DOHH2 (cell line): ENCODE data around the gene SLC10A3.

Source experiments
- H3F3A ChIP-seq: fragments of 200-600 bp; sonication (generic), shearing (Covaris generic); 2 replicates; pipeline ENCODE4 v1.6.0; 2016; ENCODE audit warnings: antibody characterized with exemption, mild to moderate bottlenecking; ENCODE audit not compliant: control insufficient read depth, insufficient read depth
- H3K27ac ChIP-seq: fragments of 200-600 bp; sonication (generic); 2 replicates; pipeline ENCODE4 v1.5.1; 2014; ENCODE audit warnings: low read depth, mild to moderate bottlenecking, low read length, moderate library complexity
- H3K27me3 ChIP-seq: fragments of 200-600 bp; sonication (generic); 2 replicates; pipeline ENCODE4 v1.6.1; 2014; ENCODE audit warnings: mild to moderate bottlenecking, low read length, mixed read lengths; ENCODE audit not compliant: control insufficient read depth
- H3K36me3 ChIP-seq: fragments of 200-600 bp; sonication (generic); 2 replicates; pipeline ENCODE4 v1.6.1; 2014; ENCODE audit warnings: mild to moderate bottlenecking, low read length, moderate library complexity, mixed read lengths; ENCODE audit not compliant: control insufficient read depth
- H3K4me1 ChIP-seq: fragments of 200-600 bp; sonication (generic); 2 replicates; pipeline ENCODE4 v1.6.1; 2014; ENCODE audit warnings: mild to moderate bottlenecking, low read length, mixed read lengths; ENCODE audit not compliant: control insufficient read depth
- H3K4me2 ChIP-seq: fragments of 200-600 bp; sonication (generic); 2 replicates; pipeline ENCODE4 v1.6.0; 2014; ENCODE audit warnings: mild to moderate bottlenecking, low read length, moderate library complexity
- H3K4me3 ChIP-seq: fragments of 200-600 bp; sonication (generic); 2 replicates; pipeline ENCODE4 v1.5.1; 2014; ENCODE audit warnings: mild to moderate bottlenecking, low read length, mixed read lengths
- H3K79me2 ChIP-seq: fragments of 200-600 bp; sonication (generic); 2 replicates; pipeline ENCODE4 v1.6.1; 2014; ENCODE audit warnings: mild to moderate bottlenecking, low read length, mixed read lengths; ENCODE audit not compliant: control insufficient read depth
- H3K9me2 ChIP-seq: fragments of 200-600 bp; sonication (generic); replicated peaks from 2 replicates; pipeline ENCODE4 v1.6.1; 2014; ENCODE audit warnings: mild to moderate bottlenecking, low read length, mixed read lengths; ENCODE audit not compliant: control insufficient read depth
- H3K9me3 ChIP-seq: fragments of 200-600 bp; sonication (generic); 2 replicates; pipeline ENCODE4 v1.6.1; 2014; ENCODE audit warnings: antibody characterized with exemption, low read length, mixed read lengths; ENCODE audit not compliant: control insufficient read depth, insufficient read depth
- H4K20me1 ChIP-seq: fragments of 200-600 bp; sonication (generic); 2 replicates; pipeline ENCODE4 v1.6.0; 2014; ENCODE audit warnings: low read depth, mild to moderate bottlenecking, antibody characterized with exemption, low read length, moderate library complexity; ENCODE audit not compliant: control insufficient read depth, insufficient read depth
- EZH2phosphoT487 ChIP-seq: fragments of 200-600 bp; sonication (generic); IDR thresholded peaks from 2 replicates; pipeline ENCODE4 v1.6.1; 2017; ENCODE audit warnings: borderline replicate concordance, mild to moderate bottlenecking, antibody characterized with exemption, low read length, moderate library complexity, mixed read lengths
- TF ChIP-seq, protein P1 (sequence below): fragments of 200-600 bp; sonication (generic); IDR thresholded peaks from one replicate; pipeline ENCODE4 v1.5.1; 2014; ENCODE audit warnings: antibody characterized with exemption, mild to moderate bottlenecking, low read depth, low read length; ENCODE audit not compliant: poor library complexity, severe bottlenecking

SLC10A3 gene

DNA sequence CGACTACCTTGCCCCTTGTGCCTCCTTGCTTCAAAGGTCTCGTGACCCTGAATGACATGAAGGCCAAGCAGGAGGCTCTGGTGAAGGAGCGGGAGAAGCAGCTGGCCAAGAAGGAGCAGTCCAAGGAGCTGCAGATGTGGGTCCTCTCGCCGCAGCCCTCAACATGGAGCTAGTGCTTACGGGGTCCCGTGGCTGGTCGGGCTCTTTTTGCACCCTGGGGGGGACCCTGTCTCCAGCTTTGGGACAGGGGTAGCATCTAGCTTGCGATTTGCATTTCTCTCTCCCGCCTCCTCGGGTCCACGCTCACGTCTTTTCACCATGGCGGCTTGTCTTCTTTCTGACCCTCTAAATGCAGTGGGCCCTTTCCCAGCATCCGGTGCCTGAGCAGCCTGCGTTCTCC lies 44.7 kb downstream of the SLC10A3 start:
- TF ChIP-seq, protein P1, sequence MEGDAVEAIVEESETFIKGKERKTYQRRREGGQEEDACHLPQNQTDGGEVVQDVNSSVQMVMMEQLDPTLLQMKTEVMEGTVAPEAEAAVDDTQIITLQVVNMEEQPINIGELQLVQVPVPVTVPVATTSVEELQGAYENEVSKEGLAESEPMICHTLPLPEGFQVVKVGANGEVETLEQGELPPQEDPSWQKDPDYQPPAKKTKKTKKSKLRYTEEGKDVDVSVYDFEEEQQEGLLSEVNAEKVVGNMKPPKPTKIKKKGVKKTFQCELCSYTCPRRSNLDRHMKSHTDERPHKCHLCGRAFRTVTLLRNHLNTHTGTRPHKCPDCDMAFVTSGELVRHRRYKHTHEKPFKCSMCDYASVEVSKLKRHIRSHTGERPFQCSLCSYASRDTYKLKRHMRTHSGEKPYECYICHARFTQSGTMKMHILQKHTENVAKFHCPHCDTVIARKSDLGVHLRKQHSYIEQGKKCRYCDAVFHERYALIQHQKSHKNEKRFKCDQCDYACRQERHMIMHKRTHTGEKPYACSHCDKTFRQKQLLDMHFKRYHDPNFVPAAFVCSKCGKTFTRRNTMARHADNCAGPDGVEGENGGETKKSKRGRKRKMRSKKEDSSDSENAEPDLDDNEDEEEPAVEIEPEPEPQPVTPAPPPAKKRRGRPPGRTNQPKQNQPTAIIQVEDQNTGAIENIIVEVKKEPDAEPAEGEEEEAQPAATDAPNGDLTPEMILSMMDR = no peak
- no peak for TF ChIP-seq EZH2phosphoT487
- Histone ChIP-seq H3K9me2 (no peaks in the 10 kb centered on the region), H3K27ac (no peak overlapping the region), H3K4me2 (no peak overlapping the region), H3F3A (peaks cover 2% of the 10 kb centered on the region; the same call in 1 of the 2 replicates), H3K4me3 (no peak overlapping the region), H3K79me2 (no peaks in the 10 kb centered on the region; the same call in 1 of the 2 replicates), H4K20me1 (no peaks in the 10 kb centered on the region), H3K27me3 (no peaks in the 10 kb centered on the region), H3K9me3 (no peaks in the 10 kb centered on the region), H3K36me3 (peaks cover 6% of the 10 kb centered on the region; the same call in 1 of the 2 replicates), H3K4me1 (peaks cover 14% of the 10 kb centered on the region)

DNA sequence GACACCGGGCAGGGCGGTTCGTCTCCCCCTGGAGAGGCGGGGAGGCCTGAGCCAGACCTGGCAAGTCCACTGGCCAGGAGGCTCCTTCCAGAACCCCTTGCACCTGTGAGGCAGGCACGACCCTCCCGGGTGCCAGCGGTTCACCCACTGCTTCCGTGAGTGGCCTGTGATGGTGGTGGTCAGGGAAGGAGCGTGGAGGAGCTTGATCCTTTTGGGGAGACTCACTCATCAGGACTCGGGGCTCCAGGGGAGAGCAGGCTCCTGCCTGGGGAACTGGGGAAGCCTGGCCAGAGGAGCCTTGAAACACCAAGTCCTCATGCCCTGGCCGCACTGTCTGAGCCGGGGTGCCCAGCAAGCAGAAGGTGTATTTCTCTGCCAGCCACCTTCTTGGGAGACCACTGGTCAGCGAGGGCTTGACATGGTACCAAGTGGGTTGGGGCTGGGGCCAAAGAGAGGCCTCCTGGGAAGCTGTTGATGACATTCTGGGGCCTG lies 45.6 kb downstream of the SLC10A3 start:
- Histone ChIP-seq H3K4me1 (peaks cover 14% of the 10 kb centered on the region), H3K9me3 (no peaks in the 10 kb centered on the region), H3F3A (peaks cover 2% of the 10 kb centered on the region; the same call in 1 of the 2 replicates), H3K79me2 (no peaks in the 10 kb centered on the region; the same call in 1 of the 2 replicates), H3K36me3 (peaks cover 8% of the 10 kb centered on the region), H3K4me2 (peak overlapping the region; percentile 79), H3K4me3 (peak overlapping the region; percentile 74), H3K27me3 (no peaks in the 10 kb centered on the region), H4K20me1 (no peaks in the 10 kb centered on the region), H3K27ac (no peak overlapping the region), H3K9me2 (no peaks in the 10 kb centered on the region)
- TF ChIP-seq, protein P1 = no peak
- no peak for TF ChIP-seq EZH2phosphoT487

DNA sequence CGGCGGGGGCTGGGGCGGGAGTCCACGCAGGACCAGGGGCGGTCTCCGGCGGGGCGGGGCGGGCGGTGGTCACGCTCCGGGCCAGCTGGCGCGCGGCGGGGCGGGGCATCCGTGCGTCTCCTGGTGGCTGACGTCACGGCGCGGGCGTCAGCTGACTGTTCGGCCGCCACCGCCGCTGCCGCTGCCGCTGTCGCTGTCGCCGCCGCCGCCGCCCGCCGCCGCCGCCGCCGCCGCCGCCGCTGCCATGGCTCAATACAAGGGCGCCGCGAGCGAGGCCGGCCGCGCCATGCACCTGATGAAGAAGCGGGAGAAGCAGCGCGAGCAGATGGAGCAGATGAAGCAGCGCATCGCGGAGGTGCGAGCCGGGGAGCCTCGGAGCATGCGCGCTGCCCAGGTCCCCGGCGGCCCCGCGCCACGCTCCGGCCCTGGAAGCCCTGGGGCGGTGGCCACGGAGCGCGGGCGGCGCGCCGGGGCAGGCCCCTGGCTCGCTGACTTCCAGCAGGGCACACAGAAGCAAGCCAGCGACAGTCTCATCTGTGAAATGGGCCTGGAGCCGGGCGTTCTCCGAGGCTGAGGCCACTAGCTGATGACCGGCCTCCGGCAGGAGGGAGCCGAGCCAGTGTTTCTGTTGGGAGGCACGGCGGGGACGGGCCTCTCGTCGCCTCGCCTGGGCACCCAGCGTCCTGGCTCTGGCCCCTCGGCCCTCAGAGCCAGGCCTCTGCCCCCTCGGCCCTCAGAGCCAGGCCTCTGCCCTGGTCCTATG lies 46.3 kb downstream of the SLC10A3 start, which contains the start of gene FAM50A:
Gene FAM50A, plus strand, starts transcription at position 150 of the 763 bp plus-strand sequence. Its CDS starts 95 bp downstream, at position 245.
- H3K27ac ChIP-seq = no peak within 1 kb of the TSS

More for the DNA sequence above, 46.3 kb downstream of the SLC10A3 start, which contains the start of gene FAM50A:
- Histone ChIP-seq H3K36me3 (peaks cover 9% of the 10 kb centered on the region), H3K4me3 (peak within 1 kb of the TSS; percentile 74), H3K9me3 (no peaks in the 10 kb centered on the region), H3F3A (peaks cover 2% of the 10 kb centered on the region; the same call in 1 of the 2 replicates), H3K79me2 (peaks cover under 1% of the 10 kb centered on the region), H3K4me1 (peaks cover 14% of the 10 kb centered on the region), H3K27me3 (no peaks in the 10 kb centered on the region), H3K9me2 (no peaks in the 10 kb centered on the region), H4K20me1 (no peaks in the 10 kb centered on the region), H3K4me2 (peak within 1 kb of the TSS; percentile 79)
- no peak for TF ChIP-seq EZH2phosphoT487
- TF ChIP-seq, protein P1 = no peak
